ENCODE measurements around the gene THAP4. TPM values are rescaled to one million over a fixed set of nuclear protein-coding genes. Genes with fewer than 3 reads are reported as not detected.

THAP4 gene
- total and polyA plus RNA-seq, 2 of the 13 experiments (the other 11 are each of a cell fraction or from before 2014, with no cell fraction given) = 59.7 to 75.7 TPM

DNA sequence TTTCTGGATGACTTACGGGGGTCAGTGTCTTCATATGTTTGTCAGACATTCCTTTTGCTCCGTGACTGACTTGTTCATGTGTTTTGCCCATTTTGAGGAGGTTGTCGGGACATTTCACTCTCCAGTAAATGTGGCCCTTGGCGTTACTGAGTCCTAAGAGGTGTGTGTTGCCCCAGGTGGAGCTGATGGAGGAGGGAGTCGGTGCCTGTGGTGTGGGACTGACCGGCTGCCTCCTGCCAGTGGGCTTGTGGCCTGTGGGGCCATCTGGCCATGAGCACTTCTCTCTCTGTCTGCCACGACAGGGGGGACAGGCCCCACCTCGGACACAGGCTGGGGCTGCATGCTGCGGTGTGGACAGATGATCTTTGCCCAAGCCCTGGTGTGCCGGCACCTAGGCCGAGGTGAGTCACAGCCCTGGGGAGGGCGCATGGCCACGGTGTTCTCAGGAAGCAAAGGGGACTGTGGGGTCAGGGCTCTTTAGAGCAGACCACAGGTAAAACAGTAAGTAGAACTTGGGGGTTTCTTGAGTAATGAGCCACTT, 16.3 kb upstream of the THAP4 start (continued):
- peak; percentile 94; the same call in 1 of the 2 replicates for TF ChIP-seq ZNF691 (CRISPR knock-in tag; IDR thresholded peaks at IDR 0.05; ENCODE audit: borderline replicate concordance, low read depth)
- TF ChIP-seq ZNF235 (CRISPR knock-in tag; IDR thresholded peaks at IDR 0.05; ENCODE audit: borderline replicate concordance) = no peak
- no peak for TF ChIP-seq TCF7L2 (IDR thresholded peaks at IDR 0.05; ENCODE audit: low read depth, low read length)
- TF ChIP-seq NR2F6 (IDR thresholded peaks at IDR 0.05) = no peak
- peak; percentile 94 for TF ChIP-seq NR2F6 (CRISPR knock-in tag; IDR thresholded peaks at IDR 0.05)
- TF ChIP-seq, protein P1, sequence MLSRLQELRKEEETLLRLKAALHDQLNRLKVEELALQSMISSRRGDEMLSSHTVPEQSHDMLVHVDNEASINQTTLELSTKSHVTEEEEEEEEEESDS (CRISPR knock-in tag; IDR thresholded peaks at IDR 0.05; ENCODE audit: borderline replicate concordance) = no peak
- TF ChIP-seq ZNF317 (CRISPR knock-in tag; IDR thresholded peaks at IDR 0.05) = no peak
- TF ChIP-seq, protein P2, sequence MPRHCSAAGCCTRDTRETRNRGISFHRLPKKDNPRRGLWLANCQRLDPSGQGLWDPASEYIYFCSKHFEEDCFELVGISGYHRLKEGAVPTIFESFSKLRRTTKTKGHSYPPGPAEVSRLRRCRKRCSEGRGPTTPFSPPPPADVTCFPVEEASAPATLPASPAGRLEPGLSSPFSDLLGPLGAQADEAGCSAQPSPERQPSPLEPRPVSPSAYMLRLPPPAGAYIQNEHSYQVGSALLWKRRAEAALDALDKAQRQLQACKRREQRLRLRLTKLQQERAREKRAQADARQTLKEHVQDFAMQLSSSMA (CRISPR knock-in tag; IDR thresholded peaks at IDR 0.05) = no peak
- TF ChIP-seq ZNF629 (CRISPR knock-in tag; conservative IDR thresholded peaks at IDR 0.05) = 0 out of 2 replicates have a peak, but pooled peaks have one; percentile 45
- TF ChIP-seq GABPA (IDR thresholded peaks at IDR 0.05; ENCODE audit: low read depth, low read length) = no peak
- TF ChIP-seq GABPA (CRISPR knock-in tag; IDR thresholded peaks at IDR 0.05; ENCODE audit: low read depth) = 0 out of 2 replicates have a peak, but pooled peaks have one; percentile 31
- no peak for TF ChIP-seq ZNF207 (IDR thresholded peaks at IDR 0.05; ENCODE audit: borderline replicate concordance)
- TF ChIP-seq, protein P3, sequence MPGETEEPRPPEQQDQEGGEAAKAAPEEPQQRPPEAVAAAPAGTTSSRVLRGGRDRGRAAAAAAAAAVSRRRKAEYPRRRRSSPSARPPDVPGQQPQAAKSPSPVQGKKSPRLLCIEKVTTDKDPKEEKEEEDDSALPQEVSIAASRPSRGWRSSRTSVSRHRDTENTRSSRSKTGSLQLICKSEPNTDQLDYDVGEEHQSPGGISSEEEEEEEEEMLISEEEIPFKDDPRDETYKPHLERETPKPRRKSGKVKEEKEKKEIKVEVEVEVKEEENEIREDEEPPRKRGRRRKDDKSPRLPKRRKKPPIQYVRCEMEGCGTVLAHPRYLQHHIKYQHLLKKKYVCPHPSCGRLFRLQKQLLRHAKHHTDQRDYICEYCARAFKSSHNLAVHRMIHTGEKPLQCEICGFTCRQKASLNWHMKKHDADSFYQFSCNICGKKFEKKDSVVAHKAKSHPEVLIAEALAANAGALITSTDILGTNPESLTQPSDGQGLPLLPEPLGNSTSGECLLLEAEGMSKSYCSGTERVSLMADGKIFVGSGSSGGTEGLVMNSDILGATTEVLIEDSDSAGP (CRISPR knock-in tag; IDR thresholded peaks at IDR 0.05; ENCODE audit: borderline replicate concordance) = peak; percentile 81
- TF ChIP-seq ZNF263 (CRISPR knock-in tag; IDR thresholded peaks at IDR 0.05) = no peak
- no peak for TF ChIP-seq ATM (IDR thresholded peaks at IDR 0.05; ENCODE audit: borderline replicate concordance)
- TF ChIP-seq ZNF850 (CRISPR knock-in tag; conservative IDR thresholded peaks at IDR 0.05) = no peak
- no peak for TF ChIP-seq ZNF296 (CRISPR knock-in tag; conservative IDR thresholded peaks at IDR 0.05)
- TF ChIP-seq, protein P4, sequence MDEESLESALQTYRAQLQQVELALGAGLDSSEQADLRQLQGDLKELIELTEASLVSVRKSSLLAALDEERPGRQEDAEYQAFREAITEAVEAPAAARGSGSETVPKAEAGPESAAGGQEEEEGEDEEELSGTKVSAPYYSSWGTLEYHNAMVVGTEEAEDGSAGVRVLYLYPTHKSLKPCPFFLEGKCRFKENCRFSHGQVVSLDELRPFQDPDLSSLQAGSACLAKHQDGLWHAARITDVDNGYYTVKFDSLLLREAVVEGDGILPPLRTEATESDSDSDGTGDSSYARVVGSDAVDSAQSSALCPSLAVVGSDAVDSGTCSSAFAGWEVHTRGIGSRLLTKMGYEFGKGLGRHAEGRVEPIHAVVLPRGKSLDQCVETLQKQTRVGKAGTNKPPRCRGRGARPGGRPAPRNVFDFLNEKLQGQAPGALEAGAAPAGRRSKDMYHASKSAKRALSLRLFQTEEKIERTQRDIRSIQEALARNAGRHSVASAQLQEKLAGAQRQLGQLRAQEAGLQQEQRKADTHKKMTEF (CRISPR knock-in tag; IDR thresholded peaks at IDR 0.05) = peak; percentile 92
- TF ChIP-seq KDM1A (CRISPR knock-in tag; IDR thresholded peaks at IDR 0.05) = no peak
- peak; percentile 43; the same call in 1 of the 2 replicates for TF ChIP-seq CSRNP1 (CRISPR knock-in tag; IDR thresholded peaks at IDR 0.05)
- TF ChIP-seq MAFF (IDR thresholded peaks at IDR 0.05; ENCODE audit: low read depth, low read length) = no peak
- peak; percentile 24 for TF ChIP-seq HNRNPLL (IDR thresholded peaks at IDR 0.05; ENCODE audit: low read depth, low read length, poor library complexity, severe bottlenecking)
- TF ChIP-seq ZFP36L2 (CRISPR knock-in tag; IDR thresholded peaks at IDR 0.05) = no peak
- TF ChIP-seq PREB (CRISPR knock-in tag; IDR thresholded peaks at IDR 0.05) = no peak
- TF ChIP-seq ZNF816 (CRISPR knock-in tag; IDR thresholded peaks at IDR 0.05; ENCODE audit: borderline replicate concordance) = no peak
